Mononuclear cell (primary cell): ENCODE results near the gene DIAPH2. TPM values are rescaled to one million over a fixed set of nuclear protein-coding genes. Genes with fewer than 3 reads are reported as not detected.
"Not testable (repeated sequence)": the region's sequence is repeated elsewhere in the genome, so short reads cannot be mapped to it uniquely, and the experiment has no call there.

Experiments used
- H3K27me3 ChIP-seq: 2 replicates; pipeline ENCODE4 v1.6.0; 2011; ENCODE audit warnings: low read length, control low read depth; ENCODE audit not compliant: insufficient read depth
- H3K4me1 ChIP-seq: 2 replicates; pipeline ENCODE4 v1.5.1; 2011; ENCODE audit warnings: mild to moderate bottlenecking, low read length, control low read depth; ENCODE audit not compliant: insufficient read depth
- H3K4me3 ChIP-seq: 2 replicates; pipeline ENCODE4 v1.5.1; 2011; ENCODE audit warnings: mild to moderate bottlenecking, low read length, moderate library complexity
- H3K9me3 ChIP-seq: 2 replicates; pipeline ENCODE4 v1.5.1; 2011; ENCODE audit warnings: low read depth, mild to moderate bottlenecking, control low read depth, low read length
- total RNA-seq: library from RNA; depleted of rRNA; stranded (reverse); fragments of >200 nt; gene quantifications from one replicate; pipeline ENCODE4 v1.2.3, GENCODE V29; 2012

Gene DIAPH2
- total RNA-seq, 1 donor, result 31.0 TPM

DNA sequence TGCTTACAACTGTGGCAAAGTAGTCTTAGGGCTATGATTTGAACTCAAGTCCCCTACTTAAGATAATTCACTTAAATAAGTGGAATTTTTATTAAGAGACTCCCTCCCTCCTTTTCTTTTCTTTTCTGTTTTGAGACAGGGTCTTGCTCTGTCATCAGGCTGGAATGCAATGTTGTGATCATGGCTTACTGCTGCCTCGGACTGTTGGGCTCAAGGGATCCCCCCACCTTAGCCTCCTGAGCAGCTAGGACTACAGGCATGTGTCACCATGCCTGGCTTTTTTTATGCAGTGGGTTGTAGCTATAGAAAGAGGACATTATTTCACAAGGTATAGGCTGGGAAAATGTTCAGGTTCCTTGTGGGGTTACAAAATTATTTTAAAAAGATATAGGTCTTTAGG is 19.2 kb downstream of the DIAPH2 start:
- Histone ChIP-seq H3K4me3 (no peak overlapping the region), H3K4me1 (peaks cover 4% of the 10 kb centered on the region), H3K9me3 (no peaks in the 10 kb centered on the region), H3K27me3 (no peaks in the 10 kb centered on the region)

DNA sequence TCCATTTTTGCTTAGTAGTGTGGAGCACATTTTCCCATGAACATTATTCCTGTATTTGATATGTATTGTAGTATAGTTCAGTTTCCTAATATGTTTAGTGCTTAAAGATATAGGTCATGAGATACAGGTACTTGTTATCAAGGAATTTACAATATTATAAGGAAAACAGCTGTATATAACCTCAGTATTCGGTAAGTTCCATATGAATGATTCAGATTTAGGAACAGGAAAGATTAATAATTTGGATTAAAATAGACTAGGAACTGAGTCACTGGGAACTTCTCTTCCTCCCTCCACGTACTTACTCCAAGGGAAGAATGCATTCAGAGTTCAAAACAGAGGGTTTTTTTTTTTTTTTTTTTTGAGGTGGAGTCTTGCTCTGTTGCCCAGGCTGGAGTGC is 20.0 kb downstream of the DIAPH2 start:
- H3K4me3 ChIP-seq, result no peak overlapping the region
- H3K9me3 ChIP-seq, result no peaks in the 10 kb centered on the region
- no peaks in the 10 kb centered on the region for H3K27me3 ChIP-seq
- H3K4me1 ChIP-seq, result peaks cover 4% of the 10 kb centered on the region

- no peak overlapping the region for H3K4me3 ChIP-seq
- peaks cover 4% of the 10 kb centered on the region for H3K4me1 ChIP-seq
These were observed 21.3 kb downstream of the DIAPH2 start for GRCh38 chrX:96705905-96706304.

GRCh38 chrX:96707804-96708203 is 23.2 kb downstream of the DIAPH2 start:
- Histone ChIP-seq H3K4me1 (peaks cover 4% of the 10 kb centered on the region), H3K27me3 (no peaks in the 10 kb centered on the region), H3K9me3 (no peaks in the 10 kb centered on the region), H3K4me3 (no peak overlapping the region)

More at GRCh38 chrX:96705905-96706304, 21.3 kb downstream of the DIAPH2 start:
- no peaks in the 10 kb centered on the region for H3K27me3 ChIP-seq
- no peaks in the 10 kb centered on the region for H3K9me3 ChIP-seq

GRCh38 chrX:96710031-96710430 is 25.4 kb downstream of the DIAPH2 start:
- H3K27me3 ChIP-seq, result no peaks in the 10 kb centered on the region
- no peak overlapping the region for H3K4me3 ChIP-seq
- H3K9me3 ChIP-seq, result no peaks in the 10 kb centered on the region
- peaks cover 4% of the 10 kb centered on the region for H3K4me1 ChIP-seq

- Histone ChIP-seq H3K4me3 (no peak overlapping the region), H3K27me3 (no peaks in the 10 kb centered on the region), H3K4me1 (no peaks in the 10 kb centered on the region), H3K9me3 (no peaks in the 10 kb centered on the region)
These were observed 28.7 kb downstream of the DIAPH2 start for GRCh38 chrX:96713303-96713702.

DNA sequence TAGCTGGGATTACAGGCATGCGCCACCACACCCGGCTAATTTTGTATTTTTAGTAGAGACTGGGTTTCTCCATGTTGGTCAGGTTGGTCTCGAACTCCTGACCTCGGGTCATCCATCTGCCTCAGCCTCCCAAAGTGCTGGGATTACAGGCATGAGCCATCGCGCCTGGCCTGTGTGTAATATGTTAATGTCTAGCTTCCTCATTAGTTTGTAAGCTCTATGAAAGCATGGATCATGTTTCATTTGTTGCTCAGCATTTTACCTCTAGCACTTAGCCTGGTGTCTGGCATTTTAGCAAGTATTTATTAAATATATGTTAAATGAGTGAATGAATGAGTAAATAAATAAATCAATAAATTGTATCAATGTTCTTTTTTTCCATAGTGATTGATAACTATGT is 29.8 kb downstream of the DIAPH2 start:
- H3K27me3 ChIP-seq, H3K4me1 ChIP-seq, H3K4me3 ChIP-seq, H3K9me3 ChIP-seq: not testable (repeated sequence)

- no peaks in the 10 kb centered on the region for H3K27me3 ChIP-seq
- no peaks in the 10 kb centered on the region for H3K4me1 ChIP-seq
- H3K4me3 ChIP-seq, result no peak overlapping the region
- no peaks in the 10 kb centered on the region for H3K9me3 ChIP-seq
These were observed 30.8 kb downstream of the DIAPH2 start for GRCh38 chrX:96715481-96715880.

DNA sequence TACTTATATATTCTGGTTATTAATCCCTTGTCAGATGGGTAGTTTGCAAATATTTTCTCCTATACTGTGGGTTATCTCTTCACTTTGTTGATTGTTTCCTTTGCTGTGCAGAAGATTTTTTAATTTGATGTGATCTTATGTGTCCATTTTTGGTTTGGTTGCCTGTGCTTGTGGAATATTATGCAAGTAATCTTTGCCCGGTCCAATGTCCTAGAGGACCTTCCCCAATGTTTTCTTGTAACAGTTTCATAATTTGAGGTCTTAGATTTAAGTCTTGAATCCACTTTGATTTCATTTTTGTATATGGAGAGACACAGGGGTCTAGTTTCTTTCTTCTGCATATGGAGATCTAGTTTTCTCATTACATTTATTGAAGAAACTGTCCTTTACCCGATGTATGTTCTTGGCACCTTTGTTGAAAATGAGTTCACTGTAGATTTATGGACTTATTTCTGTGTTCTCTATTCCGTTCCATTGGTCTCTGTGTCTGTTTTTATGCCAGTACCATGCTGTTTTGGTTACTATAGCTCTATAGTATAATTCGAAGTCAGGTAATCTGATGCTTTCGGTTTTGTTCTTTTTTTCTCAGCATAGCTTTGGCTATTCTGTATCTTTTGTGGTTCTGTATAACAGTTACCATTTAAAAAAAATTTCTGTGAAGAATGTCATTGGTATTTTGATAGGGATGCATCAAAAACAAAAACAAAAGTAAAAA is 34.7 kb downstream of the DIAPH2 start:
- H3K27me3 ChIP-seq, result no peaks in the 10 kb centered on the region
- no peaks in the 10 kb centered on the region for H3K9me3 ChIP-seq
- peaks cover 13% of the 10 kb centered on the region for H3K4me1 ChIP-seq
- H3K4me3 ChIP-seq, result no peak overlapping the region

DNA sequence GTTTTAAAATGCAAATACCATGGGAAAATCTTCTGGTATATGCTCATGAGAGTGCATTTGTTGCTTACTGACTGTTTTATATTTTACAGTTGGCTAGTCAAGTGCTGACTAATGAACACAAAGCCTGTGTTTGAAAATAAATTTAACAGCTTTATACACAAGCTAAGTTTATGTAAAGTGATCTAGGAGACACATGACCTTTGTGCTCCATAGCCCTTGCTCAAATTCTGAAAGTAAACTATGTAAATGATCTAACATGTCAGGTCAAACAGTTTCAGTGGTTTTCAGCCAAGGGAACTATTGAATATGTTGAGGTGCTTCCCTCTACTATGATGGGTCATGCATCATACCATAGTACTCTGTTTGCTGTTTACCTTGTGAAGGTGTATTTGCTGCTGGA is 36.7 kb downstream of the DIAPH2 start:
- peaks cover 13% of the 10 kb centered on the region for H3K4me1 ChIP-seq
- no peaks in the 10 kb centered on the region for H3K9me3 ChIP-seq
- no peak overlapping the region for H3K4me3 ChIP-seq
- H3K27me3 ChIP-seq, result no peaks in the 10 kb centered on the region

DNA sequence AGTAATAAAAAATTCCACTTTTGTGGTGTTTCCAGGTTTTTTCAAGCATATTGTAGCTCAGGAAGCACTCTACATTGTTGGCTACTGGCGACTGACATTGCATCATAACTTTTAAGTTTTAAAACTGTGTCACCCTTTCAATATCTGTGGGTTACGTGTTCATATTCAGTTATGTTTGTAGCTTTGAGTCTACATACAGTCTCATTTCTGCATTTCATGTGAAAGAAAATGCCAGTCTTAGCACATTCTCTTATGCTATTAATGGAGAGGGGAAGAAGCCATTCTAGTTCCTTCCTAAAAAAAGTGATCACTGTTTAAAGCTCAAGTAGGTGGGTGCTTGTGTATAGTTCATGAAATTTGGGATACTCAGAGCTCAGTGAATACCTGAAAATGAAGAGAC is 38.1 kb downstream of the DIAPH2 start:
- no peaks in the 10 kb centered on the region for H3K27me3 ChIP-seq
- H3K9me3 ChIP-seq, result no peaks in the 10 kb centered on the region
- peaks cover 13% of the 10 kb centered on the region for H3K4me1 ChIP-seq
- no peak overlapping the region for H3K4me3 ChIP-seq

DNA sequence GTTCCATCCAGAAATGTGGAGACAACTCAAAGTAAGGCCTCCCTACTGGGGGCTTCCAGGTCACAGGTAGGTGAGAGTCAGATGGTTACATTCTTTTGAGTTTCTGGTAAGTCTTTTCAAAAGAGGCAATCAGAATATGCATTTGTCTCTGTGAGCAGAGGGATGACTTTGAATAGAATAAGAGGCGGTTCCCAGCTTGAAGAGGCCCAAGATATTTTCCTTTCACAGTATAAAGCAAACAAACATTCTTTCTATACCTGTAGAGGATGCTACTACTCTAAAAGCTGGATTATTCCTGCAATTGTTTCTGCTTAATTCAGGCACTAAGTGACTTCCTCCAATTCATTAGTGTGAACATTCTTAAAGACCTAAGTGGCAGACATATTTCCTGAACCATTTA is 44.4 kb downstream of the DIAPH2 start:
- H3K9me3 ChIP-seq, result no peaks in the 10 kb centered on the region
- no peaks in the 10 kb centered on the region for H3K4me1 ChIP-seq
- no peaks in the 10 kb centered on the region for H3K27me3 ChIP-seq
- H3K4me3 ChIP-seq, result no peak overlapping the region

DNA sequence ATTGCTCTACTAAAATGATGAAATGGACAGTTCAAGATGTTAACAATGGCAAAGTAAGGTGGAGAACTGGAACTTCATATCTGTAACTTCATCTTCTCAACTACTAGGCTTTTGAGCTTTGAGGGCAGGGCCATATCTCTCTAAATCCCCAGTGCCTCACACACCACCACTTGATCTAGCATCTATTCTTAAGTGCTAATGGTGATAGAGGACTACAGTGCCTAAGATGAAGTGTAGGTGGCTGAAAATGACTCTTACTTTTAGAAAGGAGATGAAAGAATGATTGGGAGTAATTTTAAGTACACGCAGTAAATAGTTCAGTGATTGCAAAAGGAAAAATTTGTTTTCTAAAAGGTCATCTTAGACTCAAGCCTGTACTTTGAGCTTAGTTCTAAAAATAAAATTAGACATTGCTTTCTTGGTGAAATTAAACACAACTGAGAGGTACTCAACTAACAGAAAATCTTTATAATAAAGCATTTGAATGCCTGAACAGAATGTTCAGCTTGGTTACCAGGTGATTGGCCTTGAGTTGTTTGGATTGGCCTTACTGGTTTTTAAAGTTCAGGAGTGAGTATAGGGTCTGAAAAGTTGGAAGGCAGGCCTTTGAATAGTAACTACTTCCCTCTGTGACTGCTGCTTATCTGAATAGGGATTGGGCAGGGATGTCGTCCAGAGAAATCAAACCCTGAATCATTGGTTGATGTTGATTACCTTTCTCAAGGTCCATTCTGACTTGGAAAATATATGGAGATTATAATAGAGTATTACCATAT is 45.4 kb downstream of the DIAPH2 start:
- no peaks in the 10 kb centered on the region for H3K9me3 ChIP-seq
- no peaks in the 10 kb centered on the region for H3K4me1 ChIP-seq
- no peak overlapping the region for H3K4me3 ChIP-seq
- H3K27me3 ChIP-seq, result no peaks in the 10 kb centered on the region

GRCh38 chrX:96731000-96731399 is 46.4 kb downstream of the DIAPH2 start:
- not testable (repeated sequence) for H3K4me1 ChIP-seq, H3K9me3 ChIP-seq, H3K4me3 ChIP-seq, H3K27me3 ChIP-seq

DNA sequence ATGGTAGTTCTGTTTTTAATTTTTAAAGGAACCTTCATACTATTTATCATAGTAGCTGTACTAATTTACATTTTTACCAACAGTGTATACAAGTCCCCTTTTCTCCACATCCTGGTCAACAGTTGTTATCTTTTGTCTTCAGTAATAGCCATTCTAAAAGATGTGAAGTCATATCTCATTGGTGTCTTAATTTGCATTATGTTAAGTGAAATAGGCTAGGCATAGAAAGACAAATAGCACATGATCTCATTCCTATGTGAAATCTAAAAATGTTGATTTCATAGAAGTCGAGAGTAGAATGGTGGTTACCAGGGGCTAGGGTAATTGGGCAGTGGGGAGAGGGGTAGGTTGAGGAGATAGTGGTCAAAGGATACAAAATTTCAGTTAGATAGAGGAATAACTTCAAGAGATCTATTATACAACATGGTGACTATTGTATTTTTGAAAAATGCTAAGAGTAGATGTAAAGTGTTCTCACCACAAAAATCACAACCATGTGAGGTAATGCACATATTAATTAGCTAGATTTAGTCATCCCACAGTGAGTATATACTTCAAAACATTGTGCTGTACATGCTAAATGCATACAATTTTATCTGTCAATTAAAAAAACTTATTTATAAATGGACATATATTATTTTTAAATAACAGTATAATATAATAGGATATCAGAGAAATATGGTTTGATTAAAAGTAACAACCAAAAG is 58.9 kb downstream of the DIAPH2 start:
- H3K4me3 ChIP-seq, result no peak overlapping the region
- H3K27me3 ChIP-seq, result no peaks in the 10 kb centered on the region
- H3K4me1 ChIP-seq, result no peaks in the 10 kb centered on the region
- H3K9me3 ChIP-seq, result no peaks in the 10 kb centered on the region
